Mesenchymal stem cell (in vitro differentiated cells and primary cell): ENCODE data around the gene CCR6.

Experiments used
- DNase-seq: peaks from one replicate; pipeline ENCODE4 v3.0.0-alpha.2; 2013
- H2AFZ ChIP-seq: one replicate; pipeline ENCODE4 v1.6.1; 2013; ENCODE audit warnings: low read depth, mild to moderate bottlenecking, control low read depth, inconsistent platforms, low read length, moderate library complexity
- H2AK5ac ChIP-seq: 2 replicates; pipeline ENCODE4 v1.6.1; 2013; ENCODE audit warnings: low read length, moderate library complexity, mild to moderate bottlenecking, inconsistent platforms; ENCODE audit not compliant: severe bottlenecking
- H2BK120ac ChIP-seq: one replicate; pipeline ENCODE4 v1.6.1; 2013; ENCODE audit warnings: low read depth, mild to moderate bottlenecking, inconsistent platforms, low read length, moderate library complexity
- H2BK12ac ChIP-seq, 2 experiments: one replicate each; pipeline ENCODE4 v1.6.1; 2013; ENCODE audit warnings: inconsistent platforms in 2 of 2, low read length in 2 of 2, mild to moderate bottlenecking in 2 of 2, moderate library complexity in 2 of 2, control low read depth in 1 of 2
- H2BK15ac ChIP-seq: one replicate; pipeline ENCODE4 v1.6.1; 2013; ENCODE audit warnings: mild to moderate bottlenecking, low read depth, inconsistent platforms; ENCODE audit not compliant: poor library complexity, severe bottlenecking
- H2BK5ac ChIP-seq: 2 replicates; pipeline ENCODE4 v1.6.1; 2013; ENCODE audit warnings: low read depth, mild to moderate bottlenecking, low read length, control low read depth, inconsistent platforms; ENCODE audit not compliant: poor library complexity, severe bottlenecking
- H3K14ac ChIP-seq, 2 experiments: one replicate each; pipeline ENCODE4 v1.6.1; 2013; ENCODE audit warnings: inconsistent platforms in 2 of 2, low read length in 2 of 2, control low read depth in 1 of 2, mild to moderate bottlenecking in 1 of 2, moderate library complexity in 1 of 2
- H3K18ac ChIP-seq, 2 experiments: one replicate each; pipeline ENCODE4 v1.6.1; 2013; ENCODE audit warnings: inconsistent platforms in 2 of 2, low read length in 2 of 2, control low read depth in 1 of 2, low read depth in 1 of 2, mild to moderate bottlenecking in 1 of 2
- H3K23ac ChIP-seq, 2 experiments: one replicate each; pipeline ENCODE4 v1.6.1; 2013; ENCODE audit warnings: inconsistent platforms in 2 of 2, low read length in 2 of 2, mild to moderate bottlenecking in 2 of 2, moderate library complexity in 2 of 2, control low read depth in 1 of 2
- H3K27ac ChIP-seq: 2 replicates; pipeline ENCODE4 v1.5.1; 2013; ENCODE audit warnings: mild to moderate bottlenecking, moderate library complexity, low read length, control low read depth, inconsistent platforms; ENCODE audit not compliant: poor library complexity, severe bottlenecking
- H3K27me3 ChIP-seq, 2 experiments: 2 replicates each; pipeline versions ENCODE4 v1.6.1 to v1.7.0; 2013; ENCODE audit warnings: low read length in 2 of 2, mild to moderate bottlenecking in 2 of 2, moderate library complexity in 2 of 2, control low read depth in 1 of 2, inconsistent platforms in 1 of 2; ENCODE audit not compliant: control insufficient read depth in 1 of 2, insufficient read depth in 1 of 2
- H3K36me3 ChIP-seq, 2 experiments: 2 replicates each; pipeline versions ENCODE4 v1.6.1 to v1.7.0; 2013; ENCODE audit warnings: low read length in 2 of 2, control low read depth in 1 of 2, inconsistent platforms in 1 of 2, low read depth in 1 of 2, mild to moderate bottlenecking in 1 of 2; ENCODE audit not compliant: insufficient read depth in 2 of 2, control insufficient read depth in 1 of 2
- H3K4ac ChIP-seq, 2 experiments: one replicate each; pipeline ENCODE4 v1.6.1; 2013; ENCODE audit warnings: inconsistent platforms in 2 of 2, low read length in 2 of 2, mild to moderate bottlenecking in 2 of 2, moderate library complexity in 2 of 2, control low read depth in 1 of 2, low read depth in 1 of 2
- H3K4me1 ChIP-seq: 2 replicates; pipeline ENCODE4 v1.6.1; 2013; ENCODE audit warnings: low read depth, low read length, control low read depth; ENCODE audit not compliant: control insufficient read depth, insufficient read depth
- H3K4me2 ChIP-seq: 2 replicates; pipeline ENCODE4 v1.6.1; 2013; ENCODE audit warnings: low read length, mild to moderate bottlenecking, inconsistent platforms; ENCODE audit not compliant: poor library complexity, severe bottlenecking
- H3K4me3 ChIP-seq, 2 experiments: 2 replicates each; pipeline versions ENCODE4 v1.5.1 to v1.7.0; 2013; ENCODE audit warnings: low read length in 2 of 2, mild to moderate bottlenecking in 2 of 2, control low read depth in 1 of 2, low read depth in 1 of 2; ENCODE audit not compliant: insufficient read depth in 1 of 2
- H3K79me1 ChIP-seq: replicated peaks from 2 replicates; pipeline ENCODE4 v1.6.1; 2013; ENCODE audit warnings: mild to moderate bottlenecking, control low read depth, low read length, inconsistent platforms; ENCODE audit not compliant: poor library complexity, severe bottlenecking
- H3K9ac ChIP-seq: 2 replicates; pipeline ENCODE4 v1.7.0; 2013; ENCODE audit warnings: mild to moderate bottlenecking, low read length, moderate library complexity
- H3K9me3 ChIP-seq: 2 replicates; pipeline ENCODE4 v1.7.0; 2013; ENCODE audit warnings: mild to moderate bottlenecking, low read length; ENCODE audit not compliant: control insufficient read depth
- H4K8ac ChIP-seq: one replicate; pipeline ENCODE4 v1.6.1; 2013; ENCODE audit warnings: inconsistent platforms, mild to moderate bottlenecking, low read length, moderate library complexity
- H4K91ac ChIP-seq: one replicate; pipeline ENCODE4 v1.6.1; 2013; ENCODE audit warnings: mild to moderate bottlenecking, low read length, inconsistent platforms
- WGBS: methylation state at CpG from one replicate; pipeline ENCODE4 v1.1.7; 2013; ENCODE audit warnings: mixed read lengths; 5-methylcytosine and 5-hydroxymethylcytosine counted together

The CCR6 gene

GRCh38 chr6:167099707-167100106 is 23.2 kb upstream of the CCR6 start:
- no peak overlapping the region for H2AK5ac ChIP-seq
- H2BK15ac ChIP-seq = no peak overlapping the region
- H3K4me1 ChIP-seq = no peaks in the 10 kb centered on the region
- H3K9me3 ChIP-seq = no peaks in the 10 kb centered on the region
- no peak overlapping the region for H3K14ac ChIP-seq
- H4K8ac ChIP-seq = no peak overlapping the region
- H3K27ac ChIP-seq = no peak overlapping the region
- H3K4ac ChIP-seq = no peak overlapping the region
- no peak overlapping the region for H2BK12ac ChIP-seq
- H2BK5ac ChIP-seq = no peak overlapping the region
- no peak for DNase-seq
- no peaks in the 10 kb centered on the region for H3K27me3 ChIP-seq
- 92% methylated on average over 8 of the region's 8 CpGs for WGBS
- H2BK120ac ChIP-seq = no peak overlapping the region
- no peak overlapping the region for H3K4me3 ChIP-seq
- H4K91ac ChIP-seq = no peak overlapping the region
- H3K9ac ChIP-seq = no peak overlapping the region
- H3K79me1 ChIP-seq = no peaks in the 10 kb centered on the region
- H3K18ac ChIP-seq = no peak overlapping the region
- H2AFZ ChIP-seq = no peak overlapping the region
- H3K23ac ChIP-seq = no peak overlapping the region
- H3K4me2 ChIP-seq = no peak overlapping the region
- no peaks in the 10 kb centered on the region for H3K36me3 ChIP-seq

GRCh38 chr6:167100241-167100674 is 22.6 kb upstream of the CCR6 start:
- Histone ChIP-seq H3K18ac (no peak overlapping the region), H3K36me3 (no peaks in the 10 kb centered on the region), H2AK5ac (no peak overlapping the region), H3K9ac (no peak overlapping the region), H4K91ac (no peak overlapping the region), H2BK12ac (no peak overlapping the region), H3K27me3 (no peaks in the 10 kb centered on the region), H3K4ac (no peak overlapping the region), H2BK15ac (no peak overlapping the region), H3K27ac (no peak overlapping the region), H2AFZ (no peak overlapping the region), H3K14ac (no peak overlapping the region), H2BK120ac (no peak overlapping the region), H3K79me1 (no peaks in the 10 kb centered on the region), H3K4me1 (no peaks in the 10 kb centered on the region), H3K4me3 (no peak overlapping the region), H3K9me3 (no peaks in the 10 kb centered on the region), H3K4me2 (no peak overlapping the region), H2BK5ac (no peak overlapping the region), H4K8ac (no peak overlapping the region), H3K23ac (no peak overlapping the region)
- no peak for DNase-seq
- WGBS = 83% methylated on average over 10 of the region's 10 CpGs

GRCh38 chr6:167102318-167102717 is 20.6 kb upstream of the CCR6 start:
- Histone ChIP-seq H3K9me3 (peaks cover 3% of the 10 kb centered on the region), H2BK120ac (no peak overlapping the region), H3K23ac (no peak overlapping the region), H3K4me1 (no peaks in the 10 kb centered on the region), H3K14ac (no peak overlapping the region), H2AK5ac (no peak overlapping the region), H3K4me2 (no peak overlapping the region), H2BK5ac (no peak overlapping the region), H4K8ac (no peak overlapping the region), H3K27ac (no peak overlapping the region), H3K4ac (no peak overlapping the region), H4K91ac (no peak overlapping the region), H2BK12ac (no peak overlapping the region), H3K9ac (no peak overlapping the region), H3K27me3 (no peaks in the 10 kb centered on the region), H3K36me3 (no peaks in the 10 kb centered on the region), H3K79me1 (no peaks in the 10 kb centered on the region), H2AFZ (no peak overlapping the region), H3K18ac (no peak overlapping the region), H2BK15ac (no peak overlapping the region), H3K4me3 (no peak overlapping the region)
- DNase-seq = no peak
- 56% methylated on average over 2 of the region's 4 CpGs for WGBS

GRCh38 chr6:167103041-167103891 is 19.6 kb upstream of the CCR6 start:
- WGBS = 87% methylated on average over 10 of the region's 11 CpGs
- H3K27ac ChIP-seq = no peak overlapping the region
- no peak overlapping the region for H2BK15ac ChIP-seq
- no peak overlapping the region for H3K18ac ChIP-seq
- H3K23ac ChIP-seq = no peak overlapping the region
- H2AK5ac ChIP-seq = no peak overlapping the region
- H3K14ac ChIP-seq = no peak overlapping the region
- no peak overlapping the region for H2AFZ ChIP-seq
- no peak overlapping the region for H2BK12ac ChIP-seq
- H3K4ac ChIP-seq = no peak overlapping the region
- H3K79me1 ChIP-seq = no peaks in the 10 kb centered on the region
- no peak overlapping the region for H3K9ac ChIP-seq
- no peaks in the 10 kb centered on the region for H3K27me3 ChIP-seq
- H2BK5ac ChIP-seq = no peak overlapping the region
- peaks cover 3% of the 10 kb centered on the region for H3K9me3 ChIP-seq
- H3K36me3 ChIP-seq = no peaks in the 10 kb centered on the region
- H4K91ac ChIP-seq = no peak overlapping the region
- H2BK120ac ChIP-seq = no peak overlapping the region
- H3K4me3 ChIP-seq = no peak overlapping the region
- no peak for DNase-seq
- H4K8ac ChIP-seq = no peak overlapping the region
- no peak overlapping the region for H3K4me2 ChIP-seq
- H3K4me1 ChIP-seq = no peaks in the 10 kb centered on the region
